ENCODE data around the gene LRRC7.

LRRC7 gene

DNA sequence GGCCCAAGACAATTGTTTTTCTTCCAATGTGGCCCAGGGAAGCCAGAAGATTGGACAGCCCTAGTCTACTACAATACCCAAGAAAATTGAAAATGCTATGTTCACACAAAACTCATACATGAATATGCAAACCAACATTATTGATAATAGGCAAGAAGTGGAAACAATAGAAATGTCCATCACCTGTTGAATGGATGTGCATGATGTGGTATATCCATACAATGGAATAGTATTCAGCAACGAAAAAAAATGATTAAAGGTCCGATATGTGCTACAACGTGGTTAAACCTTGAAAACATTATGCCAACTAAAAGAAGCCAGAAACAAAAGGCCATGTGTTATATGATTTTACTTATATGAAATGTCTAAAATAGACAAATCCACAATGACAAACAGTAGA lies 375.3 kb downstream of the LRRC7 start:
- TF ChIP-seq, protein P1, sequence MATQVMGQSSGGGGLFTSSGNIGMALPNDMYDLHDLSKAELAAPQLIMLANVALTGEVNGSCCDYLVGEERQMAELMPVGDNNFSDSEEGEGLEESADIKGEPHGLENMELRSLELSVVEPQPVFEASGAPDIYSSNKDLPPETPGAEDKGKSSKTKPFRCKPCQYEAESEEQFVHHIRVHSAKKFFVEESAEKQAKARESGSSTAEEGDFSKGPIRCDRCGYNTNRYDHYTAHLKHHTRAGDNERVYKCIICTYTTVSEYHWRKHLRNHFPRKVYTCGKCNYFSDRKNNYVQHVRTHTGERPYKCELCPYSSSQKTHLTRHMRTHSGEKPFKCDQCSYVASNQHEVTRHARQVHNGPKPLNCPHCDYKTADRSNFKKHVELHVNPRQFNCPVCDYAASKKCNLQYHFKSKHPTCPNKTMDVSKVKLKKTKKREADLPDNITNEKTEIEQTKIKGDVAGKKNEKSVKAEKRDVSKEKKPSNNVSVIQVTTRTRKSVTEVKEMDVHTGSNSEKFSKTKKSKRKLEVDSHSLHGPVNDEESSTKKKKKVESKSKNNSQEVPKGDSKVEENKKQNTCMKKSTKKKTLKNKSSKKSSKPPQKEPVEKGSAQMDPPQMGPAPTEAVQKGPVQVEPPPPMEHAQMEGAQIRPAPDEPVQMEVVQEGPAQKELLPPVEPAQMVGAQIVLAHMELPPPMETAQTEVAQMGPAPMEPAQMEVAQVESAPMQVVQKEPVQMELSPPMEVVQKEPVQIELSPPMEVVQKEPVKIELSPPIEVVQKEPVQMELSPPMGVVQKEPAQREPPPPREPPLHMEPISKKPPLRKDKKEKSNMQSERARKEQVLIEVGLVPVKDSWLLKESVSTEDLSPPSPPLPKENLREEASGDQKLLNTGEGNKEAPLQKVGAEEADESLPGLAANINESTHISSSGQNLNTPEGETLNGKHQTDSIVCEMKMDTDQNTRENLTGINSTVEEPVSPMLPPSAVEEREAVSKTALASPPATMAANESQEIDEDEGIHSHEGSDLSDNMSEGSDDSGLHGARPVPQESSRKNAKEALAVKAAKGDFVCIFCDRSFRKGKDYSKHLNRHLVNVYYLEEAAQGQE (IDR thresholded peaks at IDR 0.05; ENCODE audit: low read depth): no peak
- no peak for TF ChIP-seq TEAD4 (IDR thresholded peaks at IDR 0.05)
- TF ChIP-seq, protein P2, sequence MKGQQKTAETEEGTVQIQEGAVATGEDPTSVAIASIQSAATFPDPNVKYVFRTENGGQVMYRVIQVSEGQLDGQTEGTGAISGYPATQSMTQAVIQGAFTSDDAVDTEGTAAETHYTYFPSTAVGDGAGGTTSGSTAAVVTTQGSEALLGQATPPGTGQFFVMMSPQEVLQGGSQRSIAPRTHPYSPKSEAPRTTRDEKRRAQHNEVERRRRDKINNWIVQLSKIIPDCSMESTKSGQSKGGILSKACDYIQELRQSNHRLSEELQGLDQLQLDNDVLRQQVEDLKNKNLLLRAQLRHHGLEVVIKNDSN (IDR thresholded peaks at IDR 0.05): no peak
- TF ChIP-seq, protein P3, sequence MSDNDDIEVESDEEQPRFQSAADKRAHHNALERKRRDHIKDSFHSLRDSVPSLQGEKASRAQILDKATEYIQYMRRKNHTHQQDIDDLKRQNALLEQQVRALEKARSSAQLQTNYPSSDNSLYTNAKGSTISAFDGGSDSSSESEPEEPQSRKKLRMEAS (IDR thresholded peaks at IDR 0.05): no peak
- TF ChIP-seq RAD21 (IDR thresholded peaks at IDR 0.05; ENCODE audit: low read depth): no peak

DNA sequence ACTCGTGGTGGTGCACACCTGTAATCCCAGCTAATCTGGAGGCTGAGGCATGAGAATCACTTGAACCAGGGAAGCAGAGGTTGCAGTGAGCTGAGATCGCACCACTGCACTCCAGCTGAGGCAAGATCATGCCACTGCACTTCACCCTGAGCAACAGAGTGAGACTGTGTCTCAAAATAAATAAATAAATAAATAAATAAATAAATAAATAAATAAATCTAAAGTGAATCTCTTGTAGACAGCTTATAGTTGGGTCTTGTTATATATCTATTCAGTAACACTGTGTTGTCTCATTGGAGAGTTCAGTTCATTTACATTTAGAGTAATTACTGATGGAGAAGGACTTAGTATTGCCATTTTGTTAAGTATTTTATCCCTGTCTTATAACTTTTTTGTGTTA lies 379.2 kb downstream of the LRRC7 start:
- TF ChIP-seq, protein P2 (IDR thresholded peaks at IDR 0.05): no peak
- TF ChIP-seq NFIC (IDR thresholded peaks at IDR 0.05) (no peak), CEBPB (IDR thresholded peaks at IDR 0.05) (no peak), FOXM1 (IDR thresholded peaks at IDR 0.05; ENCODE audit: borderline replicate concordance, low read depth) (no peak), CREB1 (IDR thresholded peaks at IDR 0.05; ENCODE audit: low read depth) (no peak), RAD21 (IDR thresholded peaks at IDR 0.05; ENCODE audit: low read depth) (no peak), TEAD4 (IDR thresholded peaks at IDR 0.05) (no peak), ZBTB7A (IDR thresholded peaks at IDR 0.05; ENCODE audit: low read depth) (no peak)

DNA sequence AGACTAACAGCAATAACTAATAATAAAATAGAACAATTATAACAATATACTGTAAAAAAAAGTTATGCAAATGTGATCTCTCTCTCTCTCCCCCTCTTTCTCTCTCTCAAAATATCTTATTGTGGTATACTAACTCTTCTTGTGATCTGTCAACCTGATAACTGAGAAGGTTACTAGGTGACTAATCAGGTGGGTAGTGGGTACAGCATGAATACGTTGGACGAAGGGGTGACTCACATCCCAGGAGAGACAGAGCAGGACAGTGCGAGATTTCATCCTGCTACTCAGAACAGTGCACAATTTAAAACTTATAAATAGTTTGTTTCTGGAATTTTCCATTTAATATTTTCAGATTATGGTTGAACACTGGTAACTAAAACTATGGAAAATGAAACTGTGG lies 380.1 kb downstream of the LRRC7 start:
- TF ChIP-seq, protein P1 (IDR thresholded peaks at IDR 0.05; ENCODE audit: low read depth): no peak
- TF ChIP-seq TCF12 (IDR thresholded peaks at IDR 0.05; ENCODE audit: low read depth): no peak
- no peak for TF ChIP-seq YY1 (IDR thresholded peaks at IDR 0.05; ENCODE audit: low read depth)

DNA sequence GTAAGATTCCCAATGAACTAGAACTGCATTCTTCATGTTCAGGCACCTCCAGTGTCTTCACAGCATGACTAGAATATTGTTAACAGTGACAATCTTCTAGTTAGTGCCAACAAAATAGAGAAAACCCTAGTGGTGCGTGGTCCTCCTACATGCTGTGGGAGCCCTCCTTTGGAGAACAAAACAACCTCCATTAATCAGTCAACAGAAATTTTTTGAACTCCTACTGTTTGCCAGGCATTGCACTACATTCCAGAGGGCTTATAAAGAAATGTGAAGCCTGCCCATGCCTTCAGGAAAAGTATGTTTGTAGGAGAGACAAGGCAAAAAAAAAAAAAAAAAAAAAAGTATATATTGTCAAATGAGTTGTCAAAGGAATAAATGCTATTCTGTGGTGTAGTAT lies 385.0 kb downstream of the LRRC7 start:
- TF ChIP-seq RAD21 (IDR thresholded peaks at IDR 0.05; ENCODE audit: low read depth) (no peak), TEAD4 (IDR thresholded peaks at IDR 0.05) (peak; percentile 23; the same call in 1 of the 2 replicates)

DNA sequence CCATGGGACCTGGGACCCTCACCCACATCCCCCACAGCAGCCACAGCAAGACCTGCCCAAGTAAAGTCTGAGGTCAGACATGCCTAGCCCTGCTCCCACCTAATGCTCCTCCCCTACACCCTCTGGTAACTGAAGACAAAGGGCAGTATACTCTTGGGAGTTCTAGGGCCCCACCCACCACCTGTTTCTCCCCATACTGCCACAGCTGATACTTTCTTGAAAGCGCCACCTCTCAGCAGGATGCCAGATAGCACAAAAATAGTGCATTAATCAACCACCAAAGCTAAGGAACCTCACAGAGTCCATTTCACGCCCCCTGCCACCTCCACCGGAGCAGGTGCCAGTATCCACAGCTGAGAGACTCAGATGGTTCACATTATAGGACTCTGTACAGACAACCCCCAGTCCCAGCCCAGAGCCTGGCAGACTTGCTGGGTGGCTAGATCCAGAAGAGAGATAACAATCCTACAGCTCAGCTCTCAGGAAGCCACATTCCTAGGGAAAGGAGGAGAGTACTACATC lies 399.6 kb downstream of the LRRC7 start:
- TF ChIP-seq, protein P1 (IDR thresholded peaks at IDR 0.05; ENCODE audit: low read depth): no peak
- TF ChIP-seq TCF12 (IDR thresholded peaks at IDR 0.05; ENCODE audit: low read depth) (no peak), TEAD4 (IDR thresholded peaks at IDR 0.05) (no peak), FOXM1 (IDR thresholded peaks at IDR 0.05; ENCODE audit: borderline replicate concordance, low read depth) (no peak), CREB1 (IDR thresholded peaks at IDR 0.05; ENCODE audit: low read depth) (no peak), RAD21 (IDR thresholded peaks at IDR 0.05; ENCODE audit: low read depth) (no peak), ZBTB7A (IDR thresholded peaks at IDR 0.05; ENCODE audit: low read depth) (no peak), EGR1 (IDR thresholded peaks at IDR 0.05) (no peak), CEBPB (IDR thresholded peaks at IDR 0.05) (no peak), NFIC (IDR thresholded peaks at IDR 0.05) (no peak)
- TF ChIP-seq, protein P2 (IDR thresholded peaks at IDR 0.05): no peak
- TF ChIP-seq, protein P3 (IDR thresholded peaks at IDR 0.05): no peak
